HG03442 (cell line): ENCODE results near the gene FUBP1.
"Not testable (repeated sequence)": the region's sequence is repeated elsewhere in the genome, so short reads cannot be mapped to it uniquely, and the experiment has no call there.

Experiments
- ATAC-seq: cut with Tn5 transposase; IDR thresholded peaks from one replicate; pipeline ENCODE4 v1.9.1; 2021; ENCODE audit warnings: mild to moderate bottlenecking, moderate library complexity; ENCODE audit not compliant: unreplicated experiment

Gene FUBP1, protein sequence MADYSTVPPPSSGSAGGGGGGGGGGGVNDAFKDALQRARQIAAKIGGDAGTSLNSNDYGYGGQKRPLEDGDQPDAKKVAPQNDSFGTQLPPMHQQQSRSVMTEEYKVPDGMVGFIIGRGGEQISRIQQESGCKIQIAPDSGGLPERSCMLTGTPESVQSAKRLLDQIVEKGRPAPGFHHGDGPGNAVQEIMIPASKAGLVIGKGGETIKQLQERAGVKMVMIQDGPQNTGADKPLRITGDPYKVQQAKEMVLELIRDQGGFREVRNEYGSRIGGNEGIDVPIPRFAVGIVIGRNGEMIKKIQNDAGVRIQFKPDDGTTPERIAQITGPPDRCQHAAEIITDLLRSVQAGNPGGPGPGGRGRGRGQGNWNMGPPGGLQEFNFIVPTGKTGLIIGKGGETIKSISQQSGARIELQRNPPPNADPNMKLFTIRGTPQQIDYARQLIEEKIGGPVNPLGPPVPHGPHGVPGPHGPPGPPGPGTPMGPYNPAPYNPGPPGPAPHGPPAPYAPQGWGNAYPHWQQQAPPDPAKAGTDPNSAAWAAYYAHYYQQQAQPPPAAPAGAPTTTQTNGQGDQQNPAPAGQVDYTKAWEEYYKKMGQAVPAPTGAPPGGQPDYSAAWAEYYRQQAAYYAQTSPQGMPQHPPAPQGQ

DNA sequence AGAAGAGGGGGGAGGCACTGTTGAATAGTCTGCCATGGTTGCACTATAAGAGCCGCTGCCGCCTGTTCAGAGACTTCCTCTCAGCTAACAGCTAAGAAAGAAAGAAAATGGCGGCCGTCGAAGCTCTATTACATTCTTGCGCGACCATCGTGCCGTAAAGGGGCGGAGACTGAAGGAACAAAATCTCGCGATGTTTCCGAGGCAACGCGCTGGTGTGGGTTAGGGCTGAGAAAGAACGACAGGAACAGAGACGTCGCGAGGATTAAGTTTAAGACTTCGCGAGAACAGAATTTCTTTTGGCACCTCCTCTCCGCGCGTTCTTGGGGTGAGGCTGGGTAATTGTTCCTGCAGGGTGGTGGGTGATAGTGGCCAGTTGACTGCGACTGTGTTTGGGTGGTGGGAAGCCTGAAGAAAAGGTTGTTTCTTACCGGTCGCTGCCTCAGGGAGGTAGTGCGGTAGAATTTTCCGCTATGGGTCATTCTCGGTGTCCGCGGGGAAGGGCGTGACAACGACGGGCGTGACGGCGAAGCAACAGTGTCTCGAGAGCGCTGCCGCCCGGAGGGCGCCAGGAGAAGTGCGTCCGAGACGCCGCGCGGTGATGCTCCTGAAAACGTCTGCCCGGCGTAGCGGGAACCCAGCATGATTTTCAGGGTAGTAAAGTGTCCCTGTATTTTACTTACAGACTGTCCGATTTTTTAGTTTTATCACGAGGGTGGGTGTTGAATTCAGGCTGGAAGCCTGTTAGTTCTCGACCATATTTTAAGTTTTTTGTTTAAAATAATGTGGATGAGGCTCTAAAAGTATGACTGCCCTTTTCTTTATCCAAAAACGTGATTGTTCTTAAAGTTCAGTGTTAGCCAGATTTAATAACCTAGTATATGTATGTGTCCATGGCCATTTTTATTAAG, at the start of gene FUBP1:
FUBP1 (minus strand) TSS at position 104 of the 908 bp plus-strand sequence; CDS start at position 36, 68 bp downstream.
- ATAC-seq: peak; percentile 72

DNA sequence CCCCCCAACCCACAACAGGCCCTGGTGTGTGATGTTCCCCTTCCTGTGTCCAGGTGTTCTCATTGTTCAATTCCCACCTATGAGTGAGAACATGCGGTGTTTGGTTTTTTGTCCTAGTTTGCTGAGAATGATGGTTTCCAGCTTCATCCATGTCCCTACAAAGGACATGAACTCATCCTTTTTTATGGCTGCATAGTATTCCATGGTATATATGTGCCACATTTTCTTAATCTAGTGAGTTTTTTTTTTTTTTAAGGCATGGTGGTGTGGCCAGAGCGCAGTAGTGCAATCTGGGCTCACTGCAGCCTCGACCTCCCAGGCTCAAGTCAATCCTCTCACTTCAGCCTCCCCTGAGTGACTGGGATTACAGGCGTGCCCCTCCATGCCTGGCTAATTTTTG, 42.3 kb upstream of the FUBP1 start:
- not testable (repeated sequence) for ATAC-seq

DNA sequence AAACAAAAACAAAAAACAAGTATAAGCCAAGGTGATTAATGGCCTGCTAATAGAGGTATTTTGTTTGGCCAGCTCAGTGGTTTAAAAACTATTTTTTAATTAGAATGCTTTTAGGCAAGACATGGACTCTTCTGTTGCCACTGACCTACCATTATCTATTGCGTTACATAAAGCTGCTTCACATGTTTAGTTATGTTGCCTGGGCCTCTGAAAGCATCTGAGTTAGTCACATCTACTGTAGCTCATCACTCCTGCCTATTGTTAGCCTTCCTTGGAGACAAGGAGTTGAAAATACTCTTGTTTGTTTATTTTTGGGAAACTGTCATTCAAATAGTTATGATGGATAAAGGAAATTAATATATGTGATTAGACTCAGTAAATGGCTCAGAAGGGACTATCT, 40.2 kb upstream of the FUBP1 start:
- no peak for ATAC-seq

DNA sequence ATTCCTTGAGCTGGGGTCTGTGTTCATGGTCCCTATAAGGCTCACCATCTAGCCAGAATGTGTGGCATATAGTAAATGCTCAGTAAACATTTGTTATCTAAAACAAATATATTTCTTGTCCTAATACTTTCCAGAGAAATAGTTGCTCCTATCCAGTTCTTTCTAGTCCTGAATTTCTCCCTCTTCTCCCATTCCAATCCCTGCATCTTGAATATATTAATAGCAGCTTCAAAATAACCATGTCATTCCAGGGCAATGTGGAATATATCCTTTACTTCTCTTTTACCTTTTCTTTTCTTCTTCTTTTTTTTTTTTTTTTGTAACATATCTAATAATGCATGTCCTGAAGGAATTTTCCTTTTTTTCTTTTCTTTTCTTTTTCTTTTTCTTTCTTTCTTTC, 36.3 kb upstream of the FUBP1 start:
- no peak for ATAC-seq

DNA sequence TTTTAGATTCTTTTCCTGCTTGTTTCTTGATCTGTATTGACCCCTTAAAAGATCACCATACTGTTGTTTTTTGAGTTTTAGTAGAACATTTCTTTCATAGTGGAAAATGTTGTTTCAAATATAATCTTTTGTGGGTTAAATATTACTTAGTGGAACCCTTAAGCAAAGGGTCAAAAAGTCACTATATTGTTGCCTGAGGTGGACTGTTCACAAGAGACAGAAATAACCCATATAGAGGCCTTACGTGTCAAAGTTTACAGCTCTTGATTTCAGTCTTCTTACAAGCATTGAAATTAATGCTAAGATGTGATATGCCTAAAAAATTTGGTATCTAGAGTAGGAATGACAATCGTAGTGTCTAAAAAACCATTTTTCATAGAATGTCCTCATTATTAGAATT, 32.2 kb upstream of the FUBP1 start:
- no peak for ATAC-seq

DNA sequence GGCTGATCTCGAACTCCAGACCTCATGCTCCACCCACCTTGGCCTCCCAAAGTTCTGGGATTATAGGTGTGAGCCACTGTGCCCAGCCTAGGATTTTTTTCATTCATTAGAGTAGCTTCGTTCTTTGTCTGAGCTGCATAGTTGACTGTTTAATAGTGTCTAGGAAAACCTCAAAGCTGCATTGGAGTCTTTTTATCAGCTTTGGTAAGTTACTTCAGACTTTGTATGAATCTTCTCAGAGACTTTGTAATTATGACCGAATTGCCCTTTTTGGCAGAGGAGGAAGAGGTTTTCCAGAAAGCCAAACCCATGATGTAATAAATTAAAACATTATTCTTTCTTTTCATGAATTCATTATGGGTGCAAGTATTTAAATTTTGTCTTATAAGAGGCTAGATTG, 31.0 kb upstream of the FUBP1 start:
- ATAC-seq: no peak

DNA sequence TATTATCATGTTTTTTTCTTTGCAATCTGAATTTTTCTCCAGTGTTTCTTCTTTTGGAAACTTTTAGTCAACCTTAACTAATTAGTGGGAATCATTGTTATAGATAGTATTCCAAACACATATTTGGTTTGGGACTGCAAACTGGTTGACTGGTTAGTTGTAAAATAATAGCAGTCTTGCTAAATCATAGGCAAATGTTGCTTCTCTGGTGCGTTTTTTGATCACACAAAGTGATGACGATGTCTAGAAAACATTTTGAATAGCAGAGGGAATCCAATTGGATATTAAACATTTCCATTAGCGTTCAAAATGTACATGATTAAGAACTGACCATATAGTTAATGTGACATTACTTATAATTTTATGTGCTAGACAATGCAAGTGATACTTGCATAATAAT, 30.4 kb upstream of the FUBP1 start:
- ATAC-seq: no peak

DNA sequence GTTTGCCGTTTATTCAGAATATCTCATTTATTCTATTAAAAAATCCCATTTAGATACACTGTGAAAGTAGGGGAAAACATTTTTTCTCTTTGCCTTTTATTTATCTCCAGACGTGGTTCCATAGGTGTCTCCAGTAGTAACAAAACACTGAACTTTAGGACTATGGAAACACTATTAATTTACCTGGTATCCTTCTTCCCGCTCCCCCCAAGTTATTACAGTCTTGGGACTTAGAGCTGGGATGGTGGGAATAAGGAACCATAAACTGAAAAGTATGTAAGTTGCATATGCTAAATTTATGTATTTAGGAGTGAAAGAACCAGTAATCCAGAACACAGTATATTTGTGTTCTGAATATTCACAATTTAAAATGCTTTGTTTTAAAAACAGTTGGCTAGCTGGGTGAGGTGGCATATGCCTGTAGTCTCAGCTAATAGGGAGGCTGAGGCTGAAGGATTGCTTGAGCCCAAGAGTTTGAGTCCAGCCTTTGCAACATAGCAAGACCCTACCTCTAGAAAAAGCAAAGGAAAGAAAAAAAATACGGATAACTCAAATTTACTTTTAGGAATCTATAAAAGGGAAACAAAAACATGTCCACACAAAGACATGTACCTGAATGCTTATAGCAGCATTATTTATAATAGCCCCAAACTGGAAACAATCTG, 28.9 kb upstream of the FUBP1 start:
- no peak for ATAC-seq

DNA sequence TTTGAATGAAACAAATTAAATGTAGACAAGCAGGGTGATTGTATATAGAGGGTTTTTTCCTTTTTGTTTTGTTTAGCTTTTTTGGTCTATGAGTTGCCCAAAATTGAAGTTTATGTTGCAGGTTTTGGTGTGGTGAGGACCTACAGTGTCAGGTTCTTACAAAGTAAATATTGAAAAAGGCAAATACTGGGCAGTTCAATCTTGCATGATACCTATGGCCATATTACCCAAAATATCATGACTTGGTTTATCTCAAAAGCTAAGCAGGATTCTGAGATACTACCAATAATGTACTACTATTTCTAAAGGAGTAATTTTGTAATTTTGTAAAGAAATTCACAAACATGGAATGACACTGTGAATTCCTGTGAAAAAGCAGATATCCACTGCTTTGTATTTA, 27.6 kb upstream of the FUBP1 start:
- no peak for ATAC-seq

DNA sequence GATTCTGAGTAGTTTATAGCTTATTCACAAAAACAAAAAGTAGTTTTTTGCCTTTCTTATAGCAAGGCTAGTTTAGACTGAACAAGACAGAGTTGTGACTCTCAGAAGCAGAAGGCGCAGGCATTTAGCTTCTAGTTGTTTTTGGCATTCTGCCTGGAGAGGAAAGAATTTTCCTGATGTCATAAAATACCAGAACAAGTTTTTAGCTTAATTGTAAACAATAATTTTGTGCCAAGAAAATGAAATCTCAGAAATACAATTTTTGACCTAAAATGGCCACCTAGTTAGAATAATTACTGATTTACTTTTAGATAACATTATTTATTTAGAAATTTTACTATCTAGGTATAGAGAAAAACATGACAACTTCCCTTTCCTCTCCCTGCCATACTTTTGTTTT, 26.9 kb upstream of the FUBP1 start:
- ATAC-seq: no peak

DNA sequence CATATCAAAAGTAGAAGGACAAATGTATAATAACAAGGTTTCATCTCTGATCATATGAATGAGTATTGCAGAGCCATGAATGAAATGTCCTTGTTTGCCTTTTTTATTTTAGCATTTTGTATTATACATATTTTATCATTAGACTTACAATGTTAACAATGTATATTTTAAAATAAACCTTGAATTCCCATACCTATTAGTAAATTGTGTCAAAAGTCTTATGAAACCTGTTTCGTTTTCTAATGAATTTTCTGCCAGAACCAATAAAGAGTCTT, 26.5 kb upstream of the FUBP1 start:
- ATAC-seq: no peak

DNA sequence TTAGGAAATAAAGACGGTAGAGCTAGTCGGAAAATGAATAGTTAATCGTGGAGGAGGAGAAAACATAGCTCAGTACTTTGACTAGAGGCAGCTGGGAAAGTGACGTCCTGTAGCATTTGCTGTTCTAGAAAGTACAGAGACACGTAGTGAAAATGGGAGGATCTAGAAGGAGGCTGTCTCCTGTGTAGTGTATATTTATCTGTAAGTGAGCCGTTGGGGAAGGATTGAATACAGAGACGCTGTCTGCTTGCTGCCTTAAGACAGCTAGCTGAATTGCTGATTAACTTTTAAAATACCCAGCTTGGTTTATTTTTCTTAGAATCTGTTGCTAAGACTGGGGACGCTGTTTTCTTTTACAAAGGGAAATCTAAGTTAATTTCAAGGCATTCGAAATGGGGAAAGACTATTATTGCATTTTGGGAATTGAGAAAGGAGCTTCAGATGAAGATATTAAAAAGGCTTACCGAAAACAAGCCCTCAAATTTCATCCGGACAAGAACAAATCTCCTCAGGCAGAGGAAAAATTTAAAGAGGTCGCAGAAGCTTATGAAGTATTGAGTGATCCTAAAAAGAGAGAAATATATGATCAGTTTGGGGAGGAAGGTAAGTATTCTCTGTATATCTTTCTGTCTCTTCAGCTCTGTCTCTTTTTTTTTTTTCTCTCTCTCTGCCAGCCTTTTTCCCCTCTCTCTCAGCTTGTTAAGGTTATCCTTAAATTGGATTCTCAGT, 26.0 kb upstream of the FUBP1 start, which contains the start of gene DNAJB4:
DNAJB4 (plus strand) TSS at position 221 of the 729 bp plus-strand sequence; CDS start at position 393, 172 bp downstream.
- peak; percentile 98 for ATAC-seq

DNA sequence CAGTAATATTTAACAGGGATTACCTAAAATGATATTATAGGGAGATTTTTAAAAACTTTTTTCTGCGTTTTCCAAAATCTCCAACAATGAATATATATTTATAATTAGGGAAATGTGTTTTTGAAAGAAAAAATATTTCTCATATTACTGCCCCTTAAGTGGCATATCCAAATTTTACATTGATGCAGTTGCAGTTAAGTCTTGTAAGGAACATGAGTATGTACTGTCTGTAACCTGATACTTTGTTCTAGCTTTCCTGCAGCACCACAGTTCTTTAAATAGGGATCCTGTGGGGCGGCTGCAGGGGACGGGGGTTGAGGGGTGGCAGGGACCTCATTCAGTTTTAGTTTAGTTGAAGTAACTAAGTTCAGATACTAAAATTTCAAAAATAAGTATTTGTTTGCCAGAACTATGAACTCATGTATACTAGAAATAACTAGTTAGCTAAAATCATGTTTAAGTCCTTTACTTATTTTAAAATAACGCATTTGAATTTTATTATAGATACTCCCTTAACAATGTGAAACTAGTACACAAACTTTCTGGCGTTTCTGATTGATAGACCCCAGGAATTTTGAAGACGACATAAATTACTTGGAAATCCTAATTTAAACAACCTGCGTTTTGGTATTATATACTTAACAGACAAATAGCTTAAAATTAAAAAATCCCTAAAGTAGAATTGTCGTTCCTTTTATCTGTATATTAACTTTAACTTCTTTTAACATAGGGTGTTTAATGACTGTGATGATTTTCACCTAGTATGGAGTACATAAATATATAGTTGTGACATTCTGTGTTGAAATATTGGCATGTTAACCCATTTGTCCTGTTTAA, 25.2 kb upstream of the FUBP1 start:
- peak; percentile 45 for ATAC-seq

DNA sequence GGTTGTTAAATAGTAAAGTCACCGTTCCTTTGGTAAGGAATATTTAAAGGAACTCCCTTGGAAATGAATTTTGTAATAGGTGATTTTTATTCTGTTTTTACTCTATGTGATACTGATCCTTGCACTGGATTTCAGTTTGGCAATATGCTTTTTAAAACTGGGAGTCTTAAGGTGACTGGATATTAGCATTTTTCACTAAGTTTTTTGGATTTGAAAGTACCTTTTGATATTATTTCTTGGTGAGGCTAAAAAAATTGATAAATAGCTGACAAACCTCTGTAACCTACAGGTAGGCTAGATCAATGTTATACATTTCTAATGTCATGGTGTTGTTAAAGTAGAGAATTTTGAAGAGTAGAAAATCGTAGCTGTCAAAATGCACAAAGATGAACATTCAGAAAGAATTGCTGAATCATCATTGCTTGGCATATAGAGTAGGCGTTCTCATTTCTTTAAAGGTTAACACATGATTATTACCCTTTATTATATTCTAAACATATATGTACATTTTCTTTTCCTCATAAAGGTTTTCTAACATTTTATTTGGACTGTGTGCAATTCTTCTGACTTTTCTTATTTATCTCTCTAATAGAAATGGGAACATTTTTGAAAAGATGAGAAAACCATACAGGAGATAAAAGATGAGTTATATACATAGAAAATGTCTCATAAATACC, 24.3 kb upstream of the FUBP1 start:
- no peak for ATAC-seq

DNA sequence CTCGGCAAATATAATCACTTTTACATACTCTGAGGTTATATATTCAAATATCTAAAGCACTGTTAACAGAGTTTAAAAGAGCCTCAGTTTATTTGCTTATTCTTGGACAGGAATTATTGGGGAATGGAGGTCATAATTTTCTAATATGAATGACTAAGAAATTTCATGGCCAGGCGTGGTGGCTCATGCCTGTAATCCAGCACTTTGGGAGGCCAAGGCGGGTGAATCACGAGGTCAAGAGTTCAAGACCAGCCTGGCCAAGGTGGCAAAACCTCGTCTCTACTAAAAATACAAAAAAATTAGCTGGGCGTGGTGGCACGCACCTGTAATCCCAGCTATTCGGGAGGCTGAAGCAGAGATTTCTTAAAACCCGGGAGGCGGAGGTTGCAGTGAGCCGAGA, 21.7 kb upstream of the FUBP1 start:
- ATAC-seq: not testable (repeated sequence)

DNA sequence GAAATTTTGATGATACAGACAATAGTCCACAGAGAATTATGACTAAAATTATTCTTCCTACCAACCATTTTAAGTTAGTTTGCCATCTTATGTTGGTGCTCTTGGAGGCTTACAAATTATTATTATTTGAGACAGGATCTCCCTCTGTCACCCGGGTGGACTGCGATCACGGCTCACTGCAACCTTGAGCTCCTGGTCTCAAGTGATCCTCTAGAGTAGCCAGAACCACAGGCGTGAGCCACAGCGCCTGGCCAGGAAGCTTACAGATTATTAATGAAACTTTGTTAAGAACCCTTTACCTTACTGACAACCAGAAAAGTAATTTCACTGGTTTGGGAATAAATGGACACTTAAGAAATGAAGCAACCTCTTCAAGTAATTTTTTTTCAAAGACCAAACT, 17.9 kb upstream of the FUBP1 start:
- ATAC-seq: no peak

DNA sequence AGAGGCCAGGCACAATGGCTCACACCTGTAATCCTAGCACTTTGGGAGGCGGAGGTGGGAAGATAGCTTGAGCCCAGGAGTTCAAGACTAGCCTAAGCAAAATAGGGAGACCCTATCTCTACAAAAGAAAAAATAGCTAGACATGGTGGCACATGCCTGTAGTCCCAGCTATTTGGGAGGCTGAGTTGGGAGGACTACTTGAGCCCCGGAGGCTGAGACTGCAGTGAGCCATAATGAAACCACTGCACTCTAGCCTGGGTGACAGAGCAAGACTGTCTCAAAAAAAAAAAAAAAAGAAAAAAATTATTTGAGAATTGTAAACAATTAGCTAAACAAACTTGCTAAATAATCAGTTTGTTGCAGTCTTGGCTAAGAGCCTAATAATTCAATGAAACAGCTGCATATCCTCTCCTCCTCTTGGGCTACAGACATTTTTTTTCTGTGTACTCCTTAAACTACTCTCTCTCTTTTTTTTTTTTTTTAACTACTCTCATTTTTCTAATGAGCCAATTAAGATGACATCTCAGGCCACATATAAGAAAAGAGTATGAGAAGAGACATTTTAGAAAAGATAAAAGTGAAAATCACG, 15.3 kb upstream of the FUBP1 start:
- no peak for ATAC-seq

DNA sequence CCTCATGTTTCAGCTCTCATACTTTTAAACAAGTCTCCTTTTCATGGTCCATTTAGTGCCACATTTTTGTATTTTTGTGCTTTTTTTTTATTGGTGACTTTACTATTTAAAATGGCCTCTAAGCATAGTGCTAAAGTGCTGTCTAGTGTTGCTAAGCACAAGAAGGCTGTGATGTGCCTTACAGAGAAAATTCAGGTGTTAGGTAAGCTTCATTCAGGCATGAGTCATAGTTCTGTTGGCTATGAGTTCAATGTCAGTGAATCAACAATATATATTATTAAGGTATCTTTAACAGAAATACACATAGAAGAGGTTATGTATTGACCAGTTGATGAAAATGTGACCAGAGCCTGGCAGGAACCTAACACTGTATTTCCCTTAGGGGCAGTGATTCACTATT, 12.8 kb upstream of the FUBP1 start:
- no peak for ATAC-seq
